Glutamatergic neuron (in vitro differentiated cells): ENCODE data around the gene CADM2. TPM values are rescaled to one million over a fixed set of nuclear protein-coding genes. Genes with fewer than 3 reads are reported as not detected.
"Not testable (repeated sequence)": the region's sequence is repeated elsewhere in the genome, so short reads cannot be mapped to it uniquely, and the experiment has no call there.

Experiments used
- DNase-seq: peaks from one replicate; pipeline ENCODE4 v3.0.0; 2022
- H3K27ac Mint-ChIP-seq: one replicate; pipeline ENCODE4 v1.8.0; 2020; ENCODE audit warnings: mild to moderate bottlenecking, mixed read lengths, inconsistent platforms; ENCODE audit not compliant: unreplicated experiment
- H3K27me3 Mint-ChIP-seq: one replicate; pipeline ENCODE4 v1.8.0; 2020; ENCODE audit warnings: mild to moderate bottlenecking, moderate library complexity, mixed read lengths, inconsistent platforms; ENCODE audit not compliant: unreplicated experiment
- H3K36me3 Mint-ChIP-seq: one replicate; pipeline ENCODE4 v1.8.0; 2020; ENCODE audit warnings: mild to moderate bottlenecking, mixed read lengths, inconsistent platforms; ENCODE audit not compliant: unreplicated experiment
- H3K4me1 Mint-ChIP-seq: one replicate; pipeline ENCODE4 v1.8.0; 2020; ENCODE audit warnings: mild to moderate bottlenecking, low read depth, mixed read lengths, inconsistent platforms; ENCODE audit not compliant: unreplicated experiment
- H3K4me3 Mint-ChIP-seq: one replicate; pipeline ENCODE4 v1.8.0; 2020; ENCODE audit warnings: mild to moderate bottlenecking, mixed read lengths, inconsistent platforms; ENCODE audit not compliant: unreplicated experiment
- H3K9me3 Mint-ChIP-seq: one replicate; pipeline ENCODE4 v1.8.0; 2020; ENCODE audit warnings: mild to moderate bottlenecking, moderate library complexity, mixed read lengths, inconsistent platforms; ENCODE audit not compliant: unreplicated experiment
- total RNA-seq: library from RNA; stranded (reverse); fragmentation: NEBNext Ultra II Directional; extraction: Animal tissue kit (Norgen Biotek cat#: 25700); gene quantifications from one replicate; pipeline ENCODE4 v1.2.1, GENCODE V29; 2021; ENCODE audit not compliant: unreplicated experiment
- TF ChIP-seq, protein P1 (sequence below): fragments of 200-600 bp; sonication (generic); IDR thresholded peaks from one replicate; pipeline ENCODE4 v1.5.0; 2021; ENCODE audit not compliant: partially characterized antibody, unreplicated experiment

CADM2 gene
- total RNA-seq, 1 donor from 2014 or later, result 233 TPM

DNA sequence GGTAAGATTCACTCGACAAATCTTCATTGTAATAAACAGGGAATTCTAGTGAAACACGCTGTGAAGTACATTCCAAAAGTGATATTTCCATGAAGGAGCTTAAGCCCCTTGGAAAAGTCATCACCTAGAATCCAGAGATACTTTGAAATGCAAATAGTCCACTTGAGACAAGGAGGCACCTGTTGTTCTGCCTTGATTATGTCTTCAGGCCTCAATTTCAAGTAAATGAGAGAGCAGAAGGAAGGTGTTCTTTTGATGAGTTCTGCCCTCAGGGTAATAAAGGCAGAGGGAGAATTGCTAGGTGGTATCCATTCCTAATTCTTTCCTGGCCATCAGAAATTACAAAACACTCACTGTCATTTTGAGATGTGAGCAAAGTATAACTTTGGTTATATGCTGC is 162.1 kb downstream of the CADM2 start:
- H3K27me3 Mint-ChIP-seq, result no peaks in the 10 kb centered on the region
- TF ChIP-seq, protein P1, sequence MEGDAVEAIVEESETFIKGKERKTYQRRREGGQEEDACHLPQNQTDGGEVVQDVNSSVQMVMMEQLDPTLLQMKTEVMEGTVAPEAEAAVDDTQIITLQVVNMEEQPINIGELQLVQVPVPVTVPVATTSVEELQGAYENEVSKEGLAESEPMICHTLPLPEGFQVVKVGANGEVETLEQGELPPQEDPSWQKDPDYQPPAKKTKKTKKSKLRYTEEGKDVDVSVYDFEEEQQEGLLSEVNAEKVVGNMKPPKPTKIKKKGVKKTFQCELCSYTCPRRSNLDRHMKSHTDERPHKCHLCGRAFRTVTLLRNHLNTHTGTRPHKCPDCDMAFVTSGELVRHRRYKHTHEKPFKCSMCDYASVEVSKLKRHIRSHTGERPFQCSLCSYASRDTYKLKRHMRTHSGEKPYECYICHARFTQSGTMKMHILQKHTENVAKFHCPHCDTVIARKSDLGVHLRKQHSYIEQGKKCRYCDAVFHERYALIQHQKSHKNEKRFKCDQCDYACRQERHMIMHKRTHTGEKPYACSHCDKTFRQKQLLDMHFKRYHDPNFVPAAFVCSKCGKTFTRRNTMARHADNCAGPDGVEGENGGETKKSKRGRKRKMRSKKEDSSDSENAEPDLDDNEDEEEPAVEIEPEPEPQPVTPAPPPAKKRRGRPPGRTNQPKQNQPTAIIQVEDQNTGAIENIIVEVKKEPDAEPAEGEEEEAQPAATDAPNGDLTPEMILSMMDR, result no peak

DNA sequence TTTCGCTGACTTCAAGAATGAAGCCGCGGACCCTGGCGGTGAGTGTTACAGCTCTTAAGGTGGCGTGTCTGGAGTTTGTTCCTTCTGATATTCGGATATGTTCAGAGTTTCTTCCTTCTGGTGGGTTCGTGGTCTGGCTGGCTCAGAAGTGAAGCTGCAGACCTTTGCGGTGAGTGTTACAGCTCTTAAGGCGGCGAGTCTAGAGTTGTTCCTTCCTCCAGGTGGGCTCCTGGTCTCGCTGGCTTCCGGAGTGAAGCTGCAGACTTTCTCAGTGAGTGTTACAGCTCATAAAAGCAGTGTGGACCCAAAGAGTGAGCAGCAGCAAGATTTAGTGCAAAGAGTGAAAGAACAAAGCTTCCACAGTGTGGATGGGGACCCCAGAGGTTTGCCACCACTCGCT is 174.1 kb downstream of the CADM2 start:
- not testable (repeated sequence) for H3K27me3 Mint-ChIP-seq

More for the DNA sequence above, 162.1 kb downstream of the CADM2 start:
- H3K4me1 Mint-ChIP-seq, result no peaks in the 10 kb centered on the region
- H3K9me3 Mint-ChIP-seq, result peaks cover 3% of the 10 kb centered on the region
- no peak overlapping the region for H3K27ac Mint-ChIP-seq
- DNase-seq, result no peak
- no peak overlapping the region for H3K4me3 Mint-ChIP-seq
- no peaks in the 10 kb centered on the region for H3K36me3 Mint-ChIP-seq

DNA sequence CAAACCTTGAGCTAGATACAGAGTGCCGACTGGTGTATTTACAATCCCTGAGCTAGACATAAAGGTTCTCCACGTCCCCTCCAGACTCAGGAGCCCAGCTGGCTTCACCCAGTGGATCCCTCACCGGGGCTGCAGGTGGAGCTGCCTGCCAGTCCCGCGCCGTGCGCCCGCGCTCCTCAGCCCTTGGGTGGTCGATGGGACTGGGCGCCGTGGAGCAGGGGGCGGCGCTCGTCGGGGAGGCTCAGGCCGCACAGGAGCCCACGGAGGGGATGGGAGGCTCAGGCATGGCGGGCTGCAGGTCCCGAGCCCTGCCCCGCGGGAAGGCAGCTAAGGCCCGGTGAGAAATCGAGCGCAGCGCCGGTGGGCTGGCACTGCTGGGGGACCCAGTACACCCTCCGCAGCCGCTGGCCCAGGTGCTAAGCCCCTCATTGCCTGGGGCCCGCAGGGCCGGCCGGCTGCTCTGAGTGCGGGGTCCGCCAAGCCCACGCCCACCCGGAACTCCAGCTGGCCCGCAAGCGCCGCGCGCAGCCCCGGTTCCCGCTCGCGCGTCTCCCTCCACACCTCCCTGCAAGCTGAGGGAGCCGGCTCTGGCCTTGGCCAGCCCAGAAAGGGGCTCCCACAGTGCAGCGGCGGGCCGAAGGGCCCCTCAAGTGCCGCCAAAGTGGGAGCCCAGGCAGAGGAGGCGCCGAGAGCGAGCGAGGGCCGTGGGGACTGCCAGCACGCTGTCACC is 175.1 kb downstream of the CADM2 start:
- H3K27ac Mint-ChIP-seq, H3K9me3 Mint-ChIP-seq, H3K4me1 Mint-ChIP-seq, DNase-seq, H3K4me3 Mint-ChIP-seq, H3K27me3 Mint-ChIP-seq, H3K36me3 Mint-ChIP-seq: not testable (repeated sequence)

More for the DNA sequence above, 174.1 kb downstream of the CADM2 start:
- not testable (repeated sequence) for H3K27ac Mint-ChIP-seq, H3K36me3 Mint-ChIP-seq, H3K4me3 Mint-ChIP-seq, H3K9me3 Mint-ChIP-seq, DNase-seq, H3K4me1 Mint-ChIP-seq

DNA sequence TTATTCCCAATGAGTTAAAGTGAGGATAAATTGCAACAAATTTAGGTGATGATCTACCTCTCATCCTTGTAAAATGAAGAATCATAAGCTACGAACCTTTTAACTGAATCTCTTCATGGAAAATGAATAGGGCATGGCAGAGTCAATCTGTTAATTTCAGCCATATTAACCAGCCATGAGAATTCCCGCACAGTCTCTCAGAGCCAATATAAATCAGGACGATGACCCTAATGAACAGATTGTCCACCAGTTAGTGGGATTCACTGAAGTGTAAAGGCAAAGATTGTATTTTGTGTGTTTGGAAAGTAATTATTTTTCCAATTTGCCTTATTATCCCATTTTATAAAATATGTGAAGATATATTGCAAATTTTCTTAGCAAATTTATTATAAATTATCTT is 183.8 kb downstream of the CADM2 start:
- peaks cover 2% of the 10 kb centered on the region for H3K4me1 Mint-ChIP-seq
- DNase-seq, result no peak
- TF ChIP-seq, protein P1, result no peak
- H3K4me3 Mint-ChIP-seq, result no peak overlapping the region
- peaks cover 2% of the 10 kb centered on the region for H3K27me3 Mint-ChIP-seq
- no peaks in the 10 kb centered on the region for H3K9me3 Mint-ChIP-seq
- no peak overlapping the region for H3K27ac Mint-ChIP-seq
- H3K36me3 Mint-ChIP-seq, result no peaks in the 10 kb centered on the region

DNA sequence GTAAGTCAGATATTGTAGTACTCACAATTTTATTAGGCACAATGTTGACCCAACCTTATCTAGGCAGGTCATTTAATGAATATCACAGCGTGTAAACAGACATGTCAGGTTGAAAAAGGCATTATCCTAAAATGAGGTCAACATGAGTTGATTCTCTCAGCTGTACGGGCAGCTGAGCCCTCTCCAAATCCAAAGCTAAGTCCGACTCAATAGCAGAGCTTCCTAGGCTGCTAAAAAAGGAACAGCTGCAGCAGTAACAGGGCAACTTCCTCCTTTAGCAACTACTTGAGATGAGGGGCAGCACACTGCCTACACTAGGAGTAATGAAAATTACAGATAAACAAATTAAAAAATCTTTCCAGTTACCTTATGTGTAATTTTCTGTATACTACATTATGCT is 189.2 kb downstream of the CADM2 start:
- Mint-ChIP-seq H3K4me3 (no peak overlapping the region), H3K4me1 (peaks cover 6% of the 10 kb centered on the region), H3K27me3 (peaks cover 2% of the 10 kb centered on the region), H3K27ac (no peak overlapping the region), H3K36me3 (no peaks in the 10 kb centered on the region), H3K9me3 (peaks cover 1% of the 10 kb centered on the region)
- TF ChIP-seq, protein P1, result no peak
- no peak for DNase-seq

DNA sequence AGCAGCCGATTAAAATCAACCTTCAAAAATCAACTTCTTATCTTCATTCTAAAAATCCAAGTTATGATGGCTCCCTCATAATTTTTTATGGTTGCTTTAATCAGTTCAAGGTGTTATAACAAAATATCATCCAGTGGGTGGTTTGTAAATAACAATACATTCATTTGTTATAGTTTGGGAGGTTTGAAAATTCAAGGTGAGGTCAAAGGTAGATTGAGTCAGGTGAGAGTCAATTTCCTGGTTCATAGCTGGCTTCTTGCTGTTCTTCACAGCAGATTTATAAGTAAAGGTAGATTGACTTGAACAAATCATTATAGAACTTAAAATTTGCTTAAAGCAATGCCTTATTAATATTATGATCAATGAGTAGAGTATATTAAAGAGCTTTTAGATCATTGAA is 192.8 kb downstream of the CADM2 start:
- peaks cover 1% of the 10 kb centered on the region for H3K9me3 Mint-ChIP-seq
- H3K4me1 Mint-ChIP-seq, result peaks cover 6% of the 10 kb centered on the region
- TF ChIP-seq, protein P1, result no peak
- H3K4me3 Mint-ChIP-seq, result no peak overlapping the region
- DNase-seq, result no peak
- H3K27ac Mint-ChIP-seq, result no peak overlapping the region
- H3K27me3 Mint-ChIP-seq, result peaks cover 2% of the 10 kb centered on the region
- no peaks in the 10 kb centered on the region for H3K36me3 Mint-ChIP-seq

DNA sequence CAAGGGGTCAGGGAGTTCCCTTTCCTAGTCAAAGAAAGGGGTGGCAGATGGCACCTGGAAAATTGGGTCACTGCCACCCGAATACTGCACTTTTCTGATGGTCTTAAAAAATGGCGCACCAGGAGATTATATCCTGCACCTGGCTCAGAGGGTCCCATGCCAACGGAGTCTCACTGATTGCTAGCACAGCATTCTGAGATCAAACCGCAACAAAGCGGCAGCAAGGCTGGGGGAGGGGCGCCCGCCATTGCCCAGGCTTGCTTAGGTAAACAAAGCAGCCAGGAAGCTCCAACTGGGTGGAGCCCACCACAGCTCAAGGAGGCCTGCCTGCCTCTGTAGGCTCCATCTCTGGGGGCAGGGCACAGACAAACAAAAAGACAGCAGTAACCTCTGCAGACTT is 194.5 kb downstream of the CADM2 start:
- not testable (repeated sequence) for H3K27me3 Mint-ChIP-seq, H3K36me3 Mint-ChIP-seq

More for the DNA sequence above, 194.5 kb downstream of the CADM2 start:
- not testable (repeated sequence) for DNase-seq, H3K4me3 Mint-ChIP-seq, H3K9me3 Mint-ChIP-seq, H3K4me1 Mint-ChIP-seq, H3K27ac Mint-ChIP-seq
